ENCODE results near the gene LAMB2.

The LAMB2 gene

GRCh38 chr3:49132437-49133225 lies at the start of gene LAMB2:
LAMB2 (minus strand) TSS chr3:49133050; CDS start chr3:49132867, 183 bp downstream.
- peak; percentile 86 for DNase-seq (ENCODE audit: low spot score)

- no peak for DNase-seq (ENCODE audit: low spot score)
Measured at GRCh38 chr3:49181351-49181750, 48.5 kb upstream of the LAMB2 start.

GRCh38 chr3:49180116-49180515 lies 47.3 kb upstream of the LAMB2 start:
- no peak for DNase-seq (ENCODE audit: low spot score)

- no peak for DNase-seq (ENCODE audit: low spot score)
Measured at GRCh38 chr3:49177073-49177472, 44.2 kb upstream of the LAMB2 start.

GRCh38 chr3:49175530-49175929 lies 42.7 kb upstream of the LAMB2 start:
- DNase-seq (ENCODE audit: low spot score), result no peak

GRCh38 chr3:49174397-49174985 lies 41.6 kb upstream of the LAMB2 start:
- DNase-seq (ENCODE audit: low spot score), result no peak

- peak; percentile 86 for DNase-seq (ENCODE audit: low spot score)
Measured at GRCh38 chr3:49173792-49174170, 40.9 kb upstream of the LAMB2 start.

- peak; percentile 86 for DNase-seq (ENCODE audit: low spot score)
Measured at GRCh38 chr3:49173116-49173791, 40.4 kb upstream of the LAMB2 start.

- no peak for DNase-seq (ENCODE audit: low spot score)
Measured at GRCh38 chr3:49172551-49173041, 39.7 kb upstream of the LAMB2 start.

- DNase-seq (ENCODE audit: low spot score), result no peak
Measured at GRCh38 chr3:49171775-49172500, 39.1 kb upstream of the LAMB2 start.

- DNase-seq (ENCODE audit: low spot score), result peak; percentile 95
Measured at GRCh38 chr3:49171119-49171774, 38.4 kb upstream of the LAMB2 start, which contains the start of gene KLHDC8B. KLHDC8B (plus strand) TSS chr3:49171598; CDS start chr3:49172770, 1,172 bp downstream.

GRCh38 chr3:49170744-49171118 lies 37.9 kb upstream of the LAMB2 start:
- no peak for DNase-seq (ENCODE audit: low spot score)

- DNase-seq (ENCODE audit: low spot score), result no peak
Measured at GRCh38 chr3:49166752-49167556, 34.1 kb upstream of the LAMB2 start.

GRCh38 chr3:49165771-49166751 lies 33.2 kb upstream of the LAMB2 start, which contains the start of gene CCDC71:
CCDC71 (minus strand) TSS chr3:49166331; CDS start chr3:49164208, 2,123 bp downstream.
- peak; percentile 85 for DNase-seq (ENCODE audit: low spot score)

- no peak for DNase-seq (ENCODE audit: low spot score)
Measured at GRCh38 chr3:49164983-49165720, 32.3 kb upstream of the LAMB2 start.

GRCh38 chr3:49163609-49164008 lies 30.8 kb upstream of the LAMB2 start:
- DNase-seq (ENCODE audit: low spot score), result no peak

GRCh38 chr3:49162751-49163419 lies 30.0 kb upstream of the LAMB2 start:
- DNase-seq (ENCODE audit: low spot score), result no peak
